GM18505 (cell line): ENCODE measurements around the gene NR6A1.

Experiments
- ATAC-seq: cut with Tn5 transposase; IDR thresholded peaks from one replicate; pipeline ENCODE4 v1.9.1; 2021; ENCODE audit not compliant: unreplicated experiment
- POLR2A ChIP-seq: IDR thresholded peaks from 4 replicates; pipeline ENCODE4 v1.6.1; 2011; ENCODE audit warnings: borderline replicate concordance; ENCODE audit not compliant: insufficient read depth, insufficient read length; ENCODE audit errors: extremely low read depth

NR6A1 gene

DNA sequence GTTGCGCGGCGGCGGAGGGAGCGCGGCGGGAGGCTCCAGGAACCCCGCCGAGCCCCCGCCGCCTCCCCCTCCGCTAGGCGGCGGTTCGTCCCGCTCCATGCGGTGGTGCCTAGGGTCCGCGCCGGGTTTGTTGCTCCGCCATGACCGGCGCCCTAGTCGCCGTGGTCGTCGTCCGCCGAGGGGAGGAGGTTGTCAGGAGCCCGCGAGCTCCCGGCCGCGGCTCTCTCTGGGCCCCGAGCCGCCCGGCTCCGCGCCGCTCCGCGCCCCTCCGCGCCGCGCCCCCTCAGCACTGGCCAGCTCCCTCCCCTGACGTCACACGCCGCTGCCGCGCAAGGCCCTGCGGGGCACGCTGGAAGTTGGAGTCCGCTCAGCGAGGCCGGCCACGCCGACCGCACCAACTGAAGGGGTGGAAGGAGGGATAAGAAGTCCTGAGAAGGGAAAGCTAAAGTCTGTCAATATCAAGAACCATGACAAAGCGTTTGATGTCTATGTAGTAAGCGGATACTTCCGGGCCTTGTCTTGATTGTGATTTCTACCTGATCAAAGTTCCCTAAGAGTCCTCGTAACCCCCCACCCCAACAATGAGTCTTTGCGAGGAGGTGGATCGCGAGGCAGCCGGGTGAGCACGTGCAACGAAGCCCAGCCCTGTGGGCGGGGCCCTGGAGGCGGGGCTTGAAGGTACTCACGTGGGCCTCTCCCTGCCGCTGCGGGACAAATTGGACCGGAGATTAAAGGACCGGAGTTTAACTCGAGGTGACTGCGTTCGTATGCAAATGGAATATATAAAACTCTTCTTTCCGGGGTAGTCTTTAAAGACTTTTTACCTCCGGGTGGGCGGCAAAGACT, at the start of gene NR6A1:
TSS of gene NR6A1 (minus strand) at position 291 of the 846 bp plus-strand sequence.
- ATAC-seq, result peak; percentile 78
- TF ChIP-seq POLR2A, result no peak

DNA sequence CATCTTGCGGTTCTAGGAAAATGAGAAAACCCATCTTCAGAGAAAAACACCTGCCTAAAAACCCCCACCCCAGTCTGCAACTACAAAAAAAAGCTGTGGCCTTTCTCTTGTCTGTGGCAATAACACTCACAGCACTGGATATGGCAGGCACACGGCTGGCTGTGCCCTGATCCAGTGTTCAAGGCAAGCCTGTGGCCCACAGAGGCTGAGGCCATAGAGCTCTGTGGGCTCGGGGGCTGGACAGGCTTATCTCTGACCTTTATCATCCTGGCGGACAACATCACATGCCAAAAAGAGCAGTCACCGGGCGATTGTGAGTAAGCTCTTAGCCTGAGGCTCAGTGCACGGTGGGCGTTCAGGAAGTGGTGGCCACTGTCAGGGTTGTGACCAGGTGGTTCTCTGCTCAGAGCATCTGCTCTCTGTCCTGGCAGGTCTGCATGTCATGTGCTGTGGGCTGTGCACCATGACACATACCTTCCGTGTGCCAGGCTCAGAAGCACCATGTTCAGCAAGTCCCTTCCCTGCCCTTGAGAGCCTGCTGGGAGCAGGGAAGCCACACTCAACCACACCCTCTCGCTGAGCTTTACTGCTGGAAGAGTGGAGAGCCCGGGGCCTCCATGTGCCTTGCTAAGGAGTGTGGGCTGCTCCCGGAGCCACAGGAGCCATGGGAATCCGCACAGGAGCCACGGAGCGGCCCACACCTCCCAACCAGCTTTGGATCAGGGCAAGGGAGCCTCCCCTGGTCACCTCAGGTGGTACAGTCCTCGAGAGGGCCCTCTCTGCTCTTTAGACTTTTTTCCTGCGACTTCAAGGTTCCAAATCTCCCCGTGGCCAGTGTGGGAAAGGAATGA, 47.5 kb upstream of the NR6A1 start:
- TF ChIP-seq POLR2A, result no peak
- ATAC-seq, result no peak

- no peak for TF ChIP-seq POLR2A
- ATAC-seq, result no peak
Observed at GRCh38 chr9:124815601-124816000, 44.5 kb upstream of the NR6A1 start.

- ATAC-seq, result no peak
- TF ChIP-seq POLR2A, result no peak
Observed at GRCh38 chr9:124814164-124814535, 43.0 kb upstream of the NR6A1 start.

- no peak for TF ChIP-seq POLR2A
- ATAC-seq, result no peak
Observed at GRCh38 chr9:124813501-124814163, 42.5 kb upstream of the NR6A1 start.

DNA sequence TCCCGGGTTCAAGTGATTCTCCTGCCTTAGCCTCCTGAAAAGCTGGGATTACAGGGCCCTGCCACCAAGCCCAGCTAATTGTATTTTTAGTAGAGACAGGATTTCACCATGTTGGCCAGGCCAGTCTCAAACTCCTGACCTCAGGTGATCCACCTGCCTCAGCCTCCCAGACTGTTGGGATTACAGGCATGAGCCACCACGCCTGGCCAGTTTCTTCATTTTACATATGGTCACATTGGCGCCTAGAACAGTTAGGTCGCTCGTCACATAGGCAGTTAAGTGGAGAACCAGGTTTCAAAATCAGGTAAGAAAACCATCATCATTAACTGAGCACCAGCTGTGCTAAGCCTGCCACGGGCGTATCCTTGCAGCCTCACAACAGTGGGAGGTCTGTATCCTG, 41.9 kb upstream of the NR6A1 start:
- no peak for ATAC-seq
- no peak for TF ChIP-seq POLR2A

DNA sequence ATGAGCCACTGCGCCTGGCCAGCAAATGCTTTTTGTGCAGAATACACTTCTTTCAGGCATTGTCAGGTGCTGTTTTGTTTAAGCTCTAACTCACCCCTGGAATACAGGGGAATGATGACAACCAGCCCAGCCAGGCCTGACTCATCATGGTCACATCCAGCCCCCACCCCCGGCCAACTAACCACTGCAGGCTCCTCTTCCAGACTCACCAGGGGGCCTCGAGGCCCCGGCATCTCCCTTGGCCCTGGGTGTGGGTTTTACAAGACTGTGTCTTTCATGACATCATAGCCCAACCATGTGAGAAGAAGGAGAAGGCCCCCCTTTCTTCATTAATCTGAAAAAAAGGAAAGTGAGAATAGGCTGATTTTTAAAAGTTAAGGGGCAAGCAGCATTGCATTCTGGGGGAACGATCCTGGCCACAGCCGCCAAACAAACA, 41.3 kb upstream of the NR6A1 start:
- no peak for TF ChIP-seq POLR2A
- ATAC-seq, result no peak

GRCh38 chr9:124810663-124811355, 39.7 kb upstream of the NR6A1 start:
- no peak for ATAC-seq
- no peak for TF ChIP-seq POLR2A

GRCh38 chr9:124809741-124810500, 38.8 kb upstream of the NR6A1 start:
- TF ChIP-seq POLR2A, result no peak
- ATAC-seq, result no peak

- no peak for TF ChIP-seq POLR2A
- no peak for ATAC-seq
Observed at GRCh38 chr9:124809211-124809610, 38.1 kb upstream of the NR6A1 start.

DNA sequence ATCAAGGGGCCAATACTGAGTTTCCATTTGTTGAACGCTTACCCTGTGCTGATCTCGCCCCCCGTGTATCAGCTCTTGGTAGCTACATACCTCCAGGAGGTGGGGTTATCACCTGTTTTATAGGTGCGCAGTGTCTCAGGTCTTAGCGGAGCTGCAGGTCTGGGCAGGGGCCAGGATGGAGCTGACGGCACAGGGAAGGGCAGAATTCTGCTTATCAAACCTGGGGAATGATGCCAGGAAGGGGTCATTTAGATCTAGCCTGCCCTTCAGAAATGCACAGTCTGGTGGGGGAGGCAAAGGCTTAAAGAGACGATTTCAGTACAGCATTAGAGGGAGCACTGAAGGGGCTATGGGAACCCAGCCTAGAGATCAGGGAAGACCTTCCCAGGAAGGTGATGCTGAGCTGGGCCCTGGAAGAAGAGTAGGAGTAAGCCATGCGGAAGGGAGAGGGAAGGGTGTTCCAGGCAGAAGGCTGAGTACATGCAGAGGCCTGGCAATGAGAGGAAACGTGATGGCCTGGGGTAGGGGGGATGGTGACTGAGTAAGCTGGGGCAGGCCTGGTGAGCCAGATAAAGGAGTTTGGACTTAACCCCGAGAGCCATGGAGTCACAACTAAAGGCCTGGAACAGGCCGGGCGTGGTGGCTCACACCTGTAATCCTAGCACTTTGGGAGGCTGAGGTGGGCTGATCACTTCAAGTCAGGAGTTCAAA, 37.3 kb upstream of the NR6A1 start:
- TF ChIP-seq POLR2A, result no peak
- ATAC-seq, result no peak

- no peak for TF ChIP-seq POLR2A
- ATAC-seq, result no peak
Observed at GRCh38 chr9:124805186-124805585, 34.1 kb upstream of the NR6A1 start.
